Left ventricle myocardium superior (tissue), 1 donor: Measurements from ENCODE around the gene LAMC1. TPM values are rescaled to one million over a fixed set of nuclear protein-coding genes. Genes with fewer than 3 reads are reported as not detected.
"Not testable (repeated sequence)": the region's sequence is repeated elsewhere in the genome, so short reads cannot be mapped to it uniquely, and the experiment has no call there.

Source experiments
- ATAC-seq: fragments of 200-7000 bp; cut with Tn5 transposase; one replicate; pipeline ENCODE4 v1.9.1; 2020; ENCODE audit warnings: mild to moderate bottlenecking, moderate library complexity
- DNase-seq: peaks from one replicate; pipeline ENCODE4 v3.0.0-alpha.2; 2020
- intact Hi-C: fragments of 100-400 bp; cut with micrococcal nuclease; formaldehyde crosslinking; loops from one replicate; pipeline ENCODE4 v1.11.0; 2022
- total RNA-seq: library from RNA; stranded (reverse); fragmentation: NEBNext Ultra II Directional; extraction: Animal tissue kit (Norgen Biotek cat#: 25700); gene quantifications from one replicate; pipeline ENCODE4 v1.2.1, GENCODE V29; 2021
- donor health status: DM: no; HTN: yes; CAD: no; lungs with severe emphysema.

The LAMC1 gene
- total RNA-seq, 1 donor from 2014 or later: 98.7 TPM

- DNase-seq (no peak), ATAC-seq (no peak)
- intact Hi-C loops: no loop called here
These were observed 15.2 kb downstream of the LAMC1 start for GRCh38 chr1:183038333-183038866.

- intact Hi-C loops: no loop called here
- DNase-seq (no peak), ATAC-seq (no peak)
These were observed 15.7 kb downstream of the LAMC1 start for GRCh38 chr1:183038913-183039312.

DNA sequence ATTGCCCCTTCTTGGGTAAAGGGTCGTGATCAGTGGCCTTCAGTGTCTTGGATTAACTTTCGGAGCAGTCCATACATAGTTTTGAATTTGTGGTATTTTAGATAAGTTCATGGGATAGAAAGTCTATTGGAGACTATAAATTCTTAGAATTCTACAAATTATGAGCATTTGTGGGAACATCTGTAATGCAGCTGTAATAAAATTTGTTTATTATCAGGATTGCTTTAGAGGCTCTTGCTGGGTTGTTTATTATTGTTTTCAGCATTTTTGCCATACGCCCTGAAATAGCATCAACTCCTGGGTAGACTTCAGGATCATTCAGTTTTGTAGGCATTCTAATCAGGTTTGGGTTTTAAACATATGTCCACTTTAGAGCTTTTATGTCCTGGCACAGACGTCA lies 16.1 kb downstream of the LAMC1 start:
- intact Hi-C loops: no loop called here
- DNase-seq (no peak), ATAC-seq (no peak)

DNA sequence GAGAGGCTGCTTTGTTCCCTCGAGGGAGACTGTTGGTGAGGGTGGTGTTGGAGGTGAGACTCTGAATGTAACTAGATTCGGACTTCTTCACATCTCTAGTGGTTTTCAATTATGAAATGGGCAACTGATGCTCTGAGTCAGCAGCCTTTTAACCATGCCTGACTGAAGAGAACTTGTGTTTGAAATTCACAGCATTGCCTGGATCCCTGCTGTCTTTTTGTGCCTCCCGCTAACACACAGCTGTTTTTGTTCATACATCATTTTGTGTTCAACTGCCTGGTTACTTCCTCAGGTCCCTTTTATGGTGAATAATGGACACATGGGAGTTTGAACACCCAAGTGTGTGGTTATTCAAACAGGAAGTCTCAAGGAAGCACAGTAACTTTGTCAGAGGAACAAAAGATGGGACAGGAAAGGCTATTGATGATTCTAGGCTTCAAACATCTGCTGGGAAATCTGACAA lies 16.8 kb downstream of the LAMC1 start:
- DNase-seq: no peak
- ATAC-seq: peak; percentile 25
- intact Hi-C loops: no loop called here

DNA sequence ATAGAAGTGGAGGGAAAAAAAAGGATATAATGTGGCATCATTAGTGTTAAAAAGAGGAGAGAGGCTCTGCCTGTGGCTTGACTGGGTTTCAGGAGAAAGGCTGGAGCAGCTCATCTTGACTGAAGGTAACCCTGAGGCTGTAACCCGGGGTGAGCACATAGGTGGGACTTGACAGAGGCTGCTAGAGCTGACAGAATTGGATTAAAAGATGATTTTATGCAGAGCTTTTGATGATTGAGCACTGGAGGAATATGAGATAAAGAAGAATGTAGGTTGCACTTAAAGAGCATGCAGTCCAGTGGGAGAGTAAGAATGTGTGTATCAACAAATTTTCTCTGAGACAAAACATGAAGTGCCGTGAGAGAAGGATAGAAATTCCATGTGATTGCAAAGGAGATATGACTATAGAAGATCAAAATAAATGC lies 17.3 kb downstream of the LAMC1 start:
- intact Hi-C loops: no loop called here

DNA sequence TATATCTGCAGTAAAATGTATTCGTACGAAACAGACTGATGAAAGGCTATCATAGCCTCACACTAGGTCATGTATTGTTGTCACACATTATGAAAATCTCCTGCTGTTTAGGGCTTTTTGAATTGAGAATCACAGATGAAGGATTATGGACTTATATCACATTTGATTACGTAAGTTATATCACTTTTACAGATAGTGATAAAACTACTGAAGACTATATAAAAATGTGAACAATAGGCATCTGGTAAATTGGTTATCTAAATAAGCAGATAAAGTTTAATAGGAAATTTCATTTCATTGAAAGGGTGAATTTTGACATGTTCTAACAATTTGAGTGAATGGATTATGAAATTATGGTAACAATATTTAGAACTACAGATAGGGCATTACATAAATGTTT lies 20.0 kb downstream of the LAMC1 start:
- DNase-seq (no peak), ATAC-seq (no peak)
- intact Hi-C loops: no loop called here

More for the DNA sequence above, 17.3 kb downstream of the LAMC1 start:
- DNase-seq: no peak
- no peak for ATAC-seq

- intact Hi-C loops: no loop called here
- DNase-seq (no peak), ATAC-seq (peak; percentile 55)
These were observed 20.9 kb downstream of the LAMC1 start for GRCh38 chr1:183043872-183044854.

DNA sequence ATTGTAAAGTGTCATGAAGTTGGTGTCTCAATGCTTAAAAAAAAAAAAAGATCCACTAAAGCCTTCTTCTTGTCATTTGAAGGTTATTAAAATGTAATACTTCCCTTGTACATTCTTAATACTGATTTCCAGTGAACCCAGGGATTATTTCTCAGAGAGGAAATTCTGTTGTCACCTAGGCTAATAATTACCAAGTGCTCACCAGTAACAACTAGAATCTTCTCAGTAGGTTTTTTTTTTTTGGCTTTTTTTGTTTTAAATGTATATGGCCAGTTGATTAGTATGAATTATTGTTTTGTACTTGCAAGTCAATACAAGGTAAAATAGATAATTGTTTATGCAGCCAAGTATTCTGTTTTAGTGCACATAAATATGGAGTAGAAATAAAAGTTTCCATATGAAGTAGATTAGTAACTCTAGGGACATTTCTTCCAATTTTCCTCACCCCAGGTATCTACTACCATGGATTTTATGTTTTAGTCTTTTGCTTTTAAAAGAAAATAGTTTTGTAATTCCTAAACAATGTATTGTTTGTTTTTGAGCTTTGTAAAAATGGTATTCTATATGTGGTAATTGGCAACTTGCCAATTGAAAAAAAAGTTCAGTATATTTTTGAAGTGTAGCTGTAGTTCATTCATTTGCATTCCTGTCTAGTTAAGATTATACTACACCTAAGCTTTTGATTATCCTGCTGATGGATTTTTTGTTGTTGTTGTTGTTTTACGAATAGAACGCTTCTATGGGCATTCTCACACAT lies 21.9 kb downstream of the LAMC1 start:
- ATAC-seq (no peak), DNase-seq (no peak)
- intact Hi-C loops: no loop called here

- DNase-seq (no peak), ATAC-seq (no peak)
- intact Hi-C loops: no loop called here
These were observed 25.2 kb downstream of the LAMC1 start for GRCh38 chr1:183048087-183049085.

DNA sequence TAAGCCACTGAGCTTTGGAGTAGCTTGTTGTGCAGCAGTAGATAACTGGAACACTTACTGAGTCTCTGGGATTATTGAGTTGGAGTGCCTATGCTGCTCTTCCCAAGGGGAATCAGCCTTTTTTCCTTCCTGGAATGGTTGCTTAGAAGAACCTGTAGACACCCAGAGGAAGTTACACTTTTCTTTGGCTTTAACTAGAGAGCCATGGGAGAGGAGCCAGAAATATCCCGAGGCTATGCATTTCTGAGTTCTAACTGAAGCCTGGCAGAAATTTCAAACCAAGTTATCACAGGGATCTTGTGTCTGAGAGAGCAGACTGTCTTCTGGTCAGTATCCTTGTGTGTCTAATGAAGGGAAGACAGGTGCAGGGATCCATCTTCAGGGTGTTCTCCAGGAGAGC lies 28.3 kb downstream of the LAMC1 start:
- ATAC-seq: peak; percentile 60
- no peak for DNase-seq
- intact Hi-C loops: no loop called here

DNA sequence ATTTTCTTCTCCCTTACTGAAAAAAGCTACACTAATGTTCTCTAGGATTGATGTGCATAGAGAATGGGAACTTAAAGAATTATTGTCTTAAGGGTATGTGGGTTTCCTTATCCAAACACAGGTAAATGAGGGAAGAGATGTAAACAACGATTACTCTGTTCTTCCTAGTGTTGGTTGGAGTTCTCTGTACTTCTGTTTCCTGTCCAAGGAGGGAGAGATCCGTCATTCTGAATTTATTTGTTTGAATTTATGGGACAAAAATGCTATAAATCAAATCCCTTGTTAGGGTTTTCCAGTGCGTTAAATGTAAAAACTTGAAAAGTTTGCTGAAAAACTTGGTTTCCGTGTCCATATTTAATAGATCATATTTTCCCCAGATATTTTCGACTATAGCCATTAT lies 29.6 kb downstream of the LAMC1 start:
- intact Hi-C loops: no loop called here
- no peak for ATAC-seq
- DNase-seq: no peak

DNA sequence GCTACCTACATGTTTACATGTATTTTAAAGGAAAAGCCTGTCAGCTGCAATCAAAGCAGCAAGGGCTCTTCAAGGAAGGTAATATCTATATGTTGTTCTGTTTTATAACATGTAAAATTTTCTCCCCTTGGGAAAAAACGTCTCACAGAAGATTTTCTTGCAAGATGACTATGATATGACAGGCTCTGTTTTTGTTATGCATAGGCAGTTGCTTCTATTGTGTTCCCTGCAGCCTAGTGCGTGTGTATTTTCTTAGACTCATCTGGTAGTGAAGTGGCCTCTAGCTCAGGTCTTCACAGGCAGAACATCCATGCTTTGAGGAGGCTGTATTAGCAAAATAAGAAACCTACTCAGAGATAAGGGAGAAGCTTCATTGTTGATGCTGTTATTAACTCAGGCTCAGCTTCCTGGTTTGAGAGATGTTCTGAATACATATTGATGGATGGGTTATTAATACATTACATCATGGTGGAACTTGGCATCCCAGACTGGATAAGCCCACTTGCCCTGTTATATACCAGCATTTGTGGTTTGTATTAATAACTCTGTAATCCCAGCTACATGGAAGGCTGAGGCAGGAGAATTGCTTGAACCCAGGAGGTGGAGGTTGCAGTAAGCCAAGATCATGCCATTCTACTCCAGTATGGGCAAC lies 35.8 kb downstream of the LAMC1 start:
- intact Hi-C loops: no loop called here
- ATAC-seq: no peak
- no peak for DNase-seq

DNA sequence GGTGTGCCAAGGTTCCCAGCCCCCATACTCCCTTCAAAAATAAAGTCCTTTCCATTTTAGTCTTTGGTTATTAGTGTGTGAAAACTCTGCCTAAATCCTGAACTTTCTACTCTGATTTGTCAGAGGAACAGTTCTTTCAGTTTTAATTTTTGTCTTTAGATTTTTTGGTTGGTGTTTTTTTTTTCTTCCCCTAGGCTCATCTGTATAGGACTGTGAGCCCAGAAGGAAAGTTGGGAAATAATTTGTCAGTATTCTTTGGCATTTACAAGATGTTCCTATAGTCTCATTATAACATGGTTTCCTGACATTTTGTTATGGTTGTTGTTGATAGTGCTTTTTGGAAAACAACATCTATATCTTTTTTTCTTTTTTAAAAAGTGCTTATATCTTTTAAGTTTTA lies 38.0 kb downstream of the LAMC1 start:
- intact Hi-C loops: no loop called here
- no peak for ATAC-seq
- DNase-seq: no peak

DNA sequence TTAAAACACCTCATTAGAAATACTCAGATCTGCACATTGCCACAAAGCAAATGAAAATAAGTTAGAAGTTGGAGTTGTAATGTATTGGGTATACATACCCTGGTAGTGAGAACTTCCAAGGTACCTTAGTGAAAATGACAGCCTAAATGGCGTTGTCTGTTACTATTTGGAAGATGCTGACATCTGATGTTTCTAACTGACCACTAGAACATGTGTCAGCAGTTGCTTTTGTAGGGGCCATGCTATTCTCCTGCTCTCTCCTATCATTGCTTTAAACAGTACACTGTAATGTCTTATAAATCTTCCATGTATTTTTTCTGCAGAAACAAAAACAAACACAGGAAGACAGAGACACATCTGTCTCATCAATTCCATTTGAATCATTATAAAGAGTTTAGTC lies 40.1 kb downstream of the LAMC1 start:
- intact Hi-C loops: no loop called here
- DNase-seq: no peak
- no peak for ATAC-seq

- intact Hi-C loops: no loop called here
- peak; percentile 17 for ATAC-seq
- DNase-seq: no peak
These were observed 42.0 kb downstream of the LAMC1 start for GRCh38 chr1:183065168-183065706.

- ATAC-seq, DNase-seq, intact Hi-C loops: not testable (repeated sequence)
These were observed 43.2 kb downstream of the LAMC1 start for GRCh38 chr1:183066432-183066831.

- intact Hi-C loops: no loop called here
- no peak for DNase-seq
- ATAC-seq: no peak
These were observed 46.5 kb downstream of the LAMC1 start for GRCh38 chr1:183069562-183070216.
